ENCODE measurements around the gene SUCLG2. TPM values are rescaled to one million over a fixed set of nuclear protein-coding genes. Genes with fewer than 3 reads are reported as not detected.

Gene SUCLG2
- total RNA-seq, 5 donors from 2014 or later (not counting 1 experiment from before 2014, with no cell fraction given), result 45.6 to 65.9 (median 49.5) TPM

GRCh38 chr3:67531181-67532101 lies 123.0 kb downstream of the SUCLG2 start:
- H3K27me3 ChIP-seq (replicated peaks in 1 of 2; ENCODE audit: control insufficient read depth in 2 of 2, extremely low read depth in 1 of 2, insufficient read depth in 2 of 2, low read length in 1 of 2), result no peaks in the 10 kb centered on the region
- peaks cover 4 to 17% of the 10 kb centered on the region in 2 donors for H3K36me3 ChIP-seq (ENCODE audit: control insufficient read depth in 2 of 2, extremely low read depth in 1 of 2, insufficient read depth in 1 of 2, low read length in 1 of 2)
- H3K27ac ChIP-seq (ENCODE audit: low read length), result no peak overlapping the region
- WGBS (ENCODE audit: insufficient coverage), result 100% methylated on average over 2 of the region's 6 CpGs
- ATAC-seq (replicated peaks in 1 of 4) (no peak), DNase-seq (no peak)
- H3K4me1 ChIP-seq (ENCODE audit: control insufficient read depth in 1 of 2, extremely low read depth in 1 of 2, insufficient read depth in 2 of 2, low read length in 2 of 2), result no peaks in the 10 kb centered on the region
- Mint-ChIP-seq H3K4me1 (peaks cover 43 to 50% (median 45%) of the 10 kb centered on the region in 3 donors), H3K27ac (no peak overlapping the region), H3K9me3 (no peaks in the 10 kb centered on the region), H3K36me3 (peaks cover 53% of the 10 kb centered on the region), H3K4me3 (no peak overlapping the region), H3K27me3 (no peaks in the 10 kb centered on the region)
- ChIA-PET POLR2A (interaction anchor here (0.5 to 0.6 kb wide), 2 partner anchors 430 to 1034 kb away, joined by 3 read pairs; no protein-coding TSS in a partner anchor), CTCF (interaction anchor here in 1 of 2 donors (0.6 kb wide), 1 partner anchor 127 kb away, joined by 3 read pairs; no protein-coding TSS in a partner anchor)
- no peaks in the 10 kb centered on the region for H3K9me3 ChIP-seq
- H3K4me3 ChIP-seq (ENCODE audit: control insufficient read depth in 1 of 2, extremely low read depth in 1 of 2, low read length in 1 of 2), result no peak overlapping the region

DNA sequence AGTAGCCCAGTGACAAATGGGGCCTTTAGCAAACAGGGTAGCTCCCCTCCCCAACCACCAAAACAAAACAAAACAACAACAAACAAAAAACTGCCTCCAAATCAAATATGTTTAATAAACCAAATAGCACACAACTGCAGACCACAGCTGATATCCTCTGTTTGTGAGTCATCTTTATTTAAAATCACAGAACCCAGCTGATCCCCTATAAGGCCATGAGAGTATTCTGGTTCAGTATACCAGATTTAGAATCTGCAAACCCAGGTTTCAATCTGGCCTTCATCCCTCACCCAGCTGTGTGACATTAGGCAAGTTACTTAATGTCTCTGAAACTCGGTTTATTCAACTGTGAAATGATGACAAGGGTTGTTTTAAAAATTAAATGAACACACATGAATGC lies 124.5 kb downstream of the SUCLG2 start:
- Histone ChIP-seq H3K36me3 (ENCODE audit: control insufficient read depth in 2 of 2, extremely low read depth in 1 of 2, insufficient read depth in 1 of 2, low read length in 1 of 2) (peaks cover 8 to 23% of the 10 kb centered on the region in 2 donors), H3K4me1 (ENCODE audit: control insufficient read depth in 1 of 2, extremely low read depth in 1 of 2, insufficient read depth in 2 of 2, low read length in 2 of 2) (no peaks in the 10 kb centered on the region), H3K27me3 (replicated peaks in 1 of 2; ENCODE audit: control insufficient read depth in 2 of 2, extremely low read depth in 1 of 2, insufficient read depth in 2 of 2, low read length in 1 of 2) (no peaks in the 10 kb centered on the region), H3K4me3 (ENCODE audit: control insufficient read depth in 1 of 2, extremely low read depth in 1 of 2, low read length in 1 of 2) (no peak overlapping the region), H3K9me3 (no peaks in the 10 kb centered on the region), H3K27ac (ENCODE audit: low read length) (no peak overlapping the region)
- ChIA-PET CTCF (interaction anchor here in 1 of 2 donors (0.5 to 0.7 kb wide), 2 partner anchors 19 to 129 kb away, joined by 3 to 4 read pairs; no protein-coding TSS in a partner anchor), POLR2A (interaction anchor here in 1 of 2 donors (0.7 kb wide), 1 partner anchor 574 kb away, joined by 3 read pairs; no protein-coding TSS in a partner anchor)
- Mint-ChIP-seq H3K36me3 (peaks cover 63% of the 10 kb centered on the region), H3K27ac (peak overlapping the region in 1 of 2 donors; percentile 36), H3K9me3 (no peaks in the 10 kb centered on the region), H3K27me3 (no peaks in the 10 kb centered on the region), H3K4me1 (peaks cover 30 to 42% (median 32%) of the 10 kb centered on the region in 3 donors), H3K4me3 (no peak overlapping the region)
- DNase-seq (no peak), ATAC-seq (replicated peaks in 1 of 4) (no peak)
- WGBS (ENCODE audit: insufficient coverage), result no CpG with 5 or more reads among the region's 1 CpG

DNA sequence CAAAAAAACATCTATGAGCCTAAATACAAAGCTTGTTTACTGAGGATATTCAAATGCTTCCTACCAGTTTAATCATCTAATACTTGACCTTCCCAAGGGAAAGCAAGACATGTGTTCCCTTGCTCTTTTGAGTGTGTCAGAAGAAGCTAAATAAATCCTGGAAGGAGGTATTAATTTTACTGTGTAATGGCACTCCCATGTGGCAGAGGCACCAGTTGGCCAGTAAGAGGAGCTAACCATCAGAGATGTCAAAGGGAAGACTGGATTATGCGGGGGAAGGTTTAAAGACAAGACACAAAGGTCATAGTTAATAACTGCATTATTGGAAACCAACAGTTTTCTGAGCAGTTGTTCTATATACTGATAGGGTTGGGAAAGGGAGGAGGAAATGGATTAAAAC lies 125.1 kb downstream of the SUCLG2 start:
- no peaks in the 10 kb centered on the region for H3K27me3 Mint-ChIP-seq
- peaks cover 67% of the 10 kb centered on the region for H3K36me3 Mint-ChIP-seq
- peaks cover 27 to 39% (median 29%) of the 10 kb centered on the region in 3 donors for H3K4me1 Mint-ChIP-seq
- H3K4me3 ChIP-seq (ENCODE audit: control insufficient read depth in 1 of 2, extremely low read depth in 1 of 2, low read length in 1 of 2), result no peak overlapping the region
- POLR2A ChIA-PET, result no interaction called here
- no peaks in the 10 kb centered on the region for H3K4me1 ChIP-seq (ENCODE audit: control insufficient read depth in 1 of 2, extremely low read depth in 1 of 2, insufficient read depth in 2 of 2, low read length in 2 of 2)
- H3K4me3 Mint-ChIP-seq, result no peak overlapping the region
- H3K27ac ChIP-seq (ENCODE audit: low read length), result no peak overlapping the region
- no CpG with 5 or more reads among the region's 1 CpG for WGBS (ENCODE audit: insufficient coverage)
- CTCF ChIA-PET, result interaction anchor here (0.5 to 0.7 kb wide), 3 partner anchors 20 to 128 kb away, joined by 3 to 4 read pairs (median 3); no protein-coding TSS in a partner anchor
- H3K9me3 ChIP-seq, result no peaks in the 10 kb centered on the region
- no peak for ATAC-seq (replicated peaks in 1 of 4)
- peaks cover 8 to 23% of the 10 kb centered on the region in 2 donors for H3K36me3 ChIP-seq (ENCODE audit: control insufficient read depth in 2 of 2, extremely low read depth in 1 of 2, insufficient read depth in 1 of 2, low read length in 1 of 2)
- H3K9me3 Mint-ChIP-seq, result no peaks in the 10 kb centered on the region
- H3K27me3 ChIP-seq (replicated peaks in 1 of 2; ENCODE audit: control insufficient read depth in 2 of 2, extremely low read depth in 1 of 2, insufficient read depth in 2 of 2, low read length in 1 of 2), result no peaks in the 10 kb centered on the region
- no peak for DNase-seq
- no peak overlapping the region for H3K27ac Mint-ChIP-seq

DNA sequence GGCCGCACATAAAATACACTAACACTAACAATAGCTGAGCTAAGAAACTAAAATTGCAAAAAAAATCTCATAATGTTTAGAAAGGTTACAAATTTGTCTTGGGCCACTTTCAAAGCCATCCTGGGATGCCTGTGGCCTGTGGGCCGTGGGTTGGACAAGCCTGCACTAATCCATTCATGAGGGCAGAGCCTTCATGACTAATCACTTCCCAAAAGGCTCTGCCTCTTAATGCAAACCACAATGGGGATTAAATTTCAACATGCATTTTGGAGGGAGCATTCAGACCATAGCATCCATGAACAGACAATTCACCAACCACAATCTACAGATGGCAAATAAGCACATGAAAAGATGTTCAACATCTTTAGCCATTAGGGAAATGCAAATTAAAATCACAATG lies 128.2 kb downstream of the SUCLG2 start:
- Histone ChIP-seq H3K36me3 (ENCODE audit: control insufficient read depth in 2 of 2, extremely low read depth in 1 of 2, insufficient read depth in 1 of 2, low read length in 1 of 2) (peaks cover 8 to 25% of the 10 kb centered on the region in 2 donors), H3K9me3 (no peaks in the 10 kb centered on the region), H3K27ac (ENCODE audit: low read length) (no peak overlapping the region), H3K4me3 (ENCODE audit: control insufficient read depth in 1 of 2, extremely low read depth in 1 of 2, low read length in 1 of 2) (no peak overlapping the region), H3K4me1 (ENCODE audit: control insufficient read depth in 1 of 2, extremely low read depth in 1 of 2, insufficient read depth in 2 of 2, low read length in 2 of 2) (no peaks in the 10 kb centered on the region), H3K27me3 (replicated peaks in 1 of 2; ENCODE audit: control insufficient read depth in 2 of 2, extremely low read depth in 1 of 2, insufficient read depth in 2 of 2, low read length in 1 of 2) (no peaks in the 10 kb centered on the region)
- Mint-ChIP-seq H3K27ac (no peak overlapping the region), H3K4me1 (peaks cover 12 to 21% (median 16%) of the 10 kb centered on the region in 3 donors), H3K36me3 (peaks cover 66% of the 10 kb centered on the region), H3K27me3 (no peaks in the 10 kb centered on the region), H3K9me3 (no peaks in the 10 kb centered on the region), H3K4me3 (no peak overlapping the region)
- no peak for ATAC-seq (replicated peaks in 1 of 4)
- ChIA-PET CTCF (no interaction called here), POLR2A (no interaction called here)
- no peak for DNase-seq
- WGBS (ENCODE audit: insufficient coverage), result 100% methylated on average over 1 of the region's 2 CpGs

GRCh38 chr3:67524046-67524445 lies 130.4 kb downstream of the SUCLG2 start:
- Histone ChIP-seq H3K9me3 (no peaks in the 10 kb centered on the region), H3K4me3 (ENCODE audit: control insufficient read depth in 1 of 2, extremely low read depth in 1 of 2, low read length in 1 of 2) (no peak overlapping the region), H3K36me3 (ENCODE audit: control insufficient read depth in 2 of 2, extremely low read depth in 1 of 2, insufficient read depth in 1 of 2, low read length in 1 of 2) (peaks cover 8 to 40% of the 10 kb centered on the region in 2 donors), H3K27me3 (replicated peaks in 1 of 2; ENCODE audit: control insufficient read depth in 2 of 2, extremely low read depth in 1 of 2, insufficient read depth in 2 of 2, low read length in 1 of 2) (no peaks in the 10 kb centered on the region), H3K27ac (ENCODE audit: low read length) (no peak overlapping the region), H3K4me1 (ENCODE audit: control insufficient read depth in 1 of 2, extremely low read depth in 1 of 2, insufficient read depth in 2 of 2, low read length in 2 of 2) (no peaks in the 10 kb centered on the region)
- H3K27ac Mint-ChIP-seq, result no peak overlapping the region
- no peaks in the 10 kb centered on the region for H3K9me3 Mint-ChIP-seq
- ChIA-PET POLR2A (interaction anchor here in 1 of 2 donors (0.7 kb wide), 1 partner anchor 17 kb away, joined by 3 read pairs; no protein-coding TSS in a partner anchor), CTCF (no interaction called here)
- DNase-seq (no peak), ATAC-seq (replicated peaks in 1 of 4) (no peak)
- peaks cover 66% of the 10 kb centered on the region for H3K36me3 Mint-ChIP-seq
- H3K4me3 Mint-ChIP-seq, result no peak overlapping the region
- peaks cover 0 to 10% (median 0%) of the 10 kb centered on the region in 3 donors for H3K4me1 Mint-ChIP-seq
- WGBS (ENCODE audit: insufficient coverage), result no CpG with 5 or more reads among the region's 6 CpGs
- H3K27me3 Mint-ChIP-seq, result no peaks in the 10 kb centered on the region

- H3K36me3 Mint-ChIP-seq, result peaks cover 57% of the 10 kb centered on the region
- WGBS (ENCODE audit: insufficient coverage), result no CpG with 5 or more reads among the region's 4 CpGs
- no peaks in the 10 kb centered on the region for H3K4me1 Mint-ChIP-seq
- DNase-seq (no peak), ATAC-seq (replicated peaks in 1 of 4) (no peak)
- no peaks in the 10 kb centered on the region for H3K27me3 Mint-ChIP-seq
- no peak overlapping the region for H3K27ac ChIP-seq (ENCODE audit: low read length)
- no peak overlapping the region for H3K4me3 ChIP-seq (ENCODE audit: control insufficient read depth in 1 of 2, extremely low read depth in 1 of 2, low read length in 1 of 2)
- H3K36me3 ChIP-seq (ENCODE audit: control insufficient read depth in 2 of 2, extremely low read depth in 1 of 2, insufficient read depth in 1 of 2, low read length in 1 of 2), result peaks cover 4 to 40% of the 10 kb centered on the region in 2 donors
- no peak overlapping the region for H3K27ac Mint-ChIP-seq
- H3K9me3 Mint-ChIP-seq, result no peaks in the 10 kb centered on the region
- ChIA-PET POLR2A (no interaction called here), CTCF (no interaction called here)
- H3K4me3 Mint-ChIP-seq, result no peak overlapping the region
- H3K4me1 ChIP-seq (ENCODE audit: control insufficient read depth in 1 of 2, extremely low read depth in 1 of 2, insufficient read depth in 2 of 2, low read length in 2 of 2), result no peaks in the 10 kb centered on the region
- H3K9me3 ChIP-seq, result no peaks in the 10 kb centered on the region
- no peaks in the 10 kb centered on the region for H3K27me3 ChIP-seq (replicated peaks in 1 of 2; ENCODE audit: control insufficient read depth in 2 of 2, extremely low read depth in 1 of 2, insufficient read depth in 2 of 2, low read length in 1 of 2)
Observed at GRCh38 chr3:67522081-67522480, 132.3 kb downstream of the SUCLG2 start.
